OCI-LY7 (cell line): ENCODE data around the gene UQCRQ.

ENCODE experiments used
- CTCF ChIP-seq: fragments of 200-600 bp; sonication (generic); conservative IDR thresholded peaks from 2 replicates; pipeline ENCODE4 v1.5.1; 2014; ENCODE audit warnings: mild to moderate bottlenecking, antibody characterized with exemption, low read length, moderate library complexity, mixed read lengths
- EZH2phosphoT487 ChIP-seq: fragments of 200-600 bp; sonication (generic); IDR thresholded peaks from 2 replicates; pipeline ENCODE4 v1.6.1; 2018; ENCODE audit warnings: low read depth, borderline replicate concordance, mild to moderate bottlenecking, mixed run types, antibody characterized with exemption, low read length, moderate library complexity, mixed read lengths

DNA sequence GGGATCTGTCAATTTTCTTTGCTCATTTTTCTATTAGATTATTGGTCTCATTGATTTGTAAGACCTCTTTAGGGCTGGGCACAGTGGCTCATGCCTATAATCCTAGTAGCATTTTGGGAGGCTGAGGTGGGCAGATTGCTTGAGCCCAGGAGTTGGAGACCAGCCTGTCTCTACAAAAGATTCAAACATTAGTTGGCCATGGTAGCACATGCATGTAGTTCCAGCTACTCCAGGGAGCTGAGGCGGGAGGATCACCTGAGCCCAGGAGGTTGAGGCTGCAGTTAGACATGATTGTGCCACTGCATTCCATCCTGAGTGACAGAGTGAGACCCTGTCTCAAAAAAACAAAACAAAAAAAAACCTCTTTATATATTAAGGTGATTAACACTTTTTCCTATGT lies 29.6 kb upstream of the UQCRQ start:
- TF ChIP-seq EZH2phosphoT487 = no peak
- no peak for TF ChIP-seq CTCF
